SHP77 (cell line): Measurements from ENCODE around the gene RPL29.
A peak's percentile ranks its signal among the peaks of the same experiment; 100 is the strongest.

Experiments
- DNase-seq, 2 experiments: peaks; one replicate each; lab custom pipeline; 2025; lab: John Stamatoyannopoulos, UW

RPL29 gene

DNA sequence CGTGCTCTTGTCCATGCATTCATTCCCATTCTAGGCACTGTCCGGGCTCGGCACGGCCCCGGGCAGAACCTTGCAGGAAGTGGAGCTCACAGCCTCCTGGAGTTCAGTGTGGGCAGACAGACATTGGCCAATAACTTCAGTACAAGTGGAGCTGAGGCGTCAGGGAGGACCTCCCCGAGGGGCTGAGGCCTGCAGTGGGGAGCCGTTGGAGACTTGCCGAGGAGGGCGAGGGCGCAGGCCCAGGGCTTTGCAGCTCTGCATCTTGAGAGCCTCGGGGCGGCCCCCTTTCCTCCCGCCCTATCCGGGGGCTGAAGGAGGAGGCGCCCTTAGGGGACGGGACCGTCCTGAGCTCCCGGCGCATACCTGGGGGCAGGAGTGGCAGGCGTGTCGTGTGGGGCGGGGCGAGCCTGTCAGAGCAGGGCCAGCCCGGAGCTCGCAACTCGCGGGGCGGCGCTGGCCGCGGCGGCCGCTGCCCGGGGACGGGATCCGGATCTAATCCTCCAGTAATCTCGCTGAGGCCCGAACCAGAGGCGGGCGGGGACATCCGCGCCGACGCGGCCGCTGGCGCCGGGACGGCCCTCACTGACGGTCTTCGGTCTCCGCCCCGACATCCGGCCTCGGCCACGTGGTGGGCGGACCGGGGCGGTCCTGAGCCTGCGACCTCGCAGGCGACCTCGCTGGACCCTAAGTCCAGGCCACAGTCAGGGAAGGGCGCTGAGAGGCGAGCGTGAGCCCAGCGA lies 12.7 kb downstream of the RPL29 start, which contains the start of gene ACY1:
Gene ACY1, plus strand, starts transcription at position 698 of the 740 bp plus-strand sequence. CDS start 530 bp downstream, outside the sequence.
- DNase-seq = peak; percentile 26 to 50

DNA sequence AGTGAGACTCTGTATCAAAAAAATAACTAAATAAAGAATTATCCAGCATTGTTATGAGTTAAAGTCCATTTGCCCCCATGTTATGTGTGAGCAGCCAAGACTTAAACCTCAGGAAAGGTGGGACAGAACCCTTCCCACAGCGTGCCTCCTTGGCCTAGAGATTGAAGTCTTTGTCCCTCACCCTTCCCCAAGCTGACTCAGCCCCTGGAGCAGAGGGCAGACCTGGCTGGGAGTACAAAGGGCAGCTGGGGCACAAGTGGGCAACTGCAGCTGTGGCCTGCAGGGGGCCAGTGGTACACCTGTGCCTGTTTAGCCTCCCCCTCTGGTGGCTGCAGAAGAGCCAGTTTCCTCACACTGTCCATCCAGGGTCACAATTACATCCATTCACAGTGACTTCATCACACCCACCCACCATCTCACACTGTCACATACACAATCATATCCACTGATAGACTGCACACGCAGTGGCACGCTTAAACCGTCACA lies 13.3 kb downstream of the RPL29 start:
- DNase-seq = peak; percentile 72 to 83

DNA sequence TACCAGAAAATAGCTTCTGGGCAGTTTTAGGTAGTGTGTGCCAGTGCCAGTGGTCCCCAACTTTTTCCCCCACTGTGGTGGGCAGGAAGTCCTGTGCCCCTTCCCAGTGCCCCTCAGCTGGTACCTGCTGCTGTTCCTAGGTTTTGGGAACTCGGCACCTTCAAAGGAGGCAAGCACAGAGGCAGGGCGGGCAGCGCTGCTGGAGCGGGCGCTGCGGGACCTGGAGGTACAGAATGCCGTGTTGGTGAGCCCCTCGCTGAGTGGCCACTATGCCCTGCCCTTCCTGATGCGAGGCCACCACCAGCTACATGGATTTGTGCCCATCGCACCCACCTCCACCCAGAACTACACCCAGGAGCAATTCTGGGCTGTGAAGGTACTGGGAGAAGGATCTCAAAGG lies 15.4 kb downstream of the RPL29 start:
- DNase-seq = no peak

DNA sequence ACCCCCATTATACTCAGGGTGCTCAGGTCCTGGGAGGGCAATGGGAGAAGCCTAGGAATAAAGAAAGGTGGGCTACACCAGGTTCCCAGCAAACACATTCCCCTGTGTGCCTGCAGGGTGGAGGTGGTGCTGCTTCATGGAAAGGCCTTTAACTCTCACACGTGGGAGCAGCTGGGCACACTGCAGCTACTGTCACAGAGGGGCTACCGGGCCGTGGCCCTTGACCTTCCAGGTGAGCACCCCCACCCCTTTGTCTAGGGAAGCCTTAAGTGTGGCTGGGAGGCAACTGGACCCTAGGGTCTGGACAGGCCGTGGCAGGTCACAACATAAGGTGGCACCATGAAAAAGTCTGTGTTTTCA lies 17.6 kb downstream of the RPL29 start:
- DNase-seq = no peak

DNA sequence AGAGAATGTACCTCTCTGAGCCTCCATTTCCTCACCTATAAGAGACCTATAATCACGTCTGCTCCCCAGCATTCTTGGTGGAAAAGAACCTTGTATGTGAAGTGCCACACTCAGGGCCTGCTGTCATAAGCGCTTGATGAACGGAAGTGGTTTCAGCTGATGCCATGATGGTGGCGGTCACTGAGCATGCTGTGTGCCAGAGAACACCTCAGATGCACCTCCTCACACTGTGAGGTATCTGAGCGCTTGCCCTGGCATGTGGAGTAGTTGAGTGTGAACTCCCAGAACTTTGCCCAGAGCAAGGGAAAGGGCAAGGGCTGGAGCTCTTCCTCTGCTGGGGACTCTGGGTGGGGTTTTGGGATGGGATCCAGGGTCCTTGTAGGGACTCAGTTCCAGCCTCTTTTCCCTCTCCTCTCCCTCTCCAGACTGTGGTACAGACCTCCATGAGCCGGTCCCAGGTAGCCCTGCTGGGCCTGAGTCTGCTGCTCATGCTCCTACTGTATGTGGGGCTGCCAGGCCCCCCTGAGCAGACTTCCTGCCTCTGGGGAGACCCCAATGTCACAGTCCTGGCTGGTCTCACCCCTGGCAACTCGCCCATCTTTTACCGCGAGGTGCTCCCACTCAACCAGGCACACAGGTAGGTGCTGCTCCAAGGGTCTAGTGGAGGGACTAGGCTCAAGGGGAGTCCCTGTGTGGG lies 18.1 kb downstream of the RPL29 start:
- DNase-seq = no peak

DNA sequence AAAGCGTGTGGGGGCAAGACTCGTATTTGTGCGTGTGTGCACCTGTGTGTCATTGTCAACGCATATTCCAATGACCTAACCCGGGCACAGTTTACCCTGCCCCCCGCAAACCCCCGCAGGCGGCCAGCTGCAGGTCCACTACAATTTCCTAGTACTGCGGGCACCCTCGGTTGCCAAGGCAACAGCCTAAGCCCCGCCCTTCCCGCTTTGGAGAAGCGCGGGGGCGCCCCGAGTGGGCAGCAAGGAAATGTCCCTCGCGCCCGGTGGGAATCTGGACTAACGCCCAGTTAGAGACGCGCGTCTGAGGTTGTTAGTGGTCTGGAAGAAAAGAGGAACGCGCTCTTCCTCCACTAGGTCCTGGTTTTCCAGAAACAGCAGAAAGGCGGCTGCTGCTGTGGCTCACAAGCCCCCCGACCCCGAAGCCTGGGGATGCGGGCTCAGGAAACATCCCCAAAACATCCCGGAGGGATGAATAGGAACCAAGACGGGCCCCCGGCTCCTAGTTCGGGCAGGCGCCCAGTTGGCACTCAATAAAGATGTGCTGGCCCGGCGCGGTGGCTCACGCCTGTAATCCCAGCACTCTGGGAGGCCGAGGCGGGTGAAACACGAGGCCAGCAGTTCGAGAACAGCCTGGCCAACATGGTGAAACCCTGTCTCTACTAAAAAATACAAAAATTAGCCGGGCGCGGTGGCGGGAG lies 19.7 kb downstream of the RPL29 start:
- peak; percentile 38 to 68 for DNase-seq

DNA sequence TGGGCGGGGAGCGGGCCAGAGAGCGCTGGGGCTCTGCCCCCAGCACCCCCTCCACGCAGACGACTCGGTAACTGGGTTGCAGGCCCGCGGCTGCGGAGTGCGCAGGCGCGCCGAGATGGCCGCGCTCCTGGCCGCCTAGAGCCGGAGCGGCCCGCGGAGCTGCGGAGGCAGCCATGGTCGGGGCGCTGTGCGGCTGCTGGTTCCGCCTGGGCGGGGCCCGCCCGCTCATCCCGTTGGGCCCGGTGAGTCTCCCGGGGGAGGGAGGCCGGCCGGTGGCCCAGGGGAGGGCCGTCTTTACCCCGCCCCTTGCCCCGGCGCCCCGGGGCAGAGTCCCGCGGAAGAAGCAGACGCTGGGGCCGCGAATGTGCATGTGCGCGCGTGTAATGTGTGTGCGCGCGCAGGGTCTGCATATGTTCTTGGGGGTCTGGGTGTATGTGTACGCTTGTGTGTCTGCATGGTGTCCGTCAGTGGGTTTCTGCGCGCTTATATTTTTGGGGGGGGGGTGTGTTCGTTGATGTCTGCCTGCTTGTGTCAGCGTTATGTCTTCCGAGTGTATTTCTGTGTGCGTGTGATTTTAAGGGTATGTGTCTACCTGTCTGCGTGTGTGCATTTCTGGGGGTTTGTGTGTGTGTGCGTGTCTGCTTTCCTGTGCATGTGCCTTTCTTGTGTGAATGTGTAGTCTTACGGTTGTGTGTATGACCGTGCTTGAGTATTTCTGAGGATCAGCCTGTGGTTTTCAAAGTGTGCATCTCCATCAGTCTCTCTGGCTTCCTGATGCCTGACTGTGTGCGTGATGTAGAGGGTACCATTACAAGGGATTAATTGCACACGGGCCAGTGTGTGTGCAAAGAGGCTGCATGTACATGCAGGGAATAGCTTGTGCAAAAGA lies 20.5 kb downstream of the RPL29 start, which contains the start of gene ABHD14A:
Gene ABHD14A, plus strand, starts transcription at position 102 of the 889 bp plus-strand sequence. Its CDS starts 72 bp downstream, at position 174.
- peak; percentile 37 to 63 for DNase-seq

DNA sequence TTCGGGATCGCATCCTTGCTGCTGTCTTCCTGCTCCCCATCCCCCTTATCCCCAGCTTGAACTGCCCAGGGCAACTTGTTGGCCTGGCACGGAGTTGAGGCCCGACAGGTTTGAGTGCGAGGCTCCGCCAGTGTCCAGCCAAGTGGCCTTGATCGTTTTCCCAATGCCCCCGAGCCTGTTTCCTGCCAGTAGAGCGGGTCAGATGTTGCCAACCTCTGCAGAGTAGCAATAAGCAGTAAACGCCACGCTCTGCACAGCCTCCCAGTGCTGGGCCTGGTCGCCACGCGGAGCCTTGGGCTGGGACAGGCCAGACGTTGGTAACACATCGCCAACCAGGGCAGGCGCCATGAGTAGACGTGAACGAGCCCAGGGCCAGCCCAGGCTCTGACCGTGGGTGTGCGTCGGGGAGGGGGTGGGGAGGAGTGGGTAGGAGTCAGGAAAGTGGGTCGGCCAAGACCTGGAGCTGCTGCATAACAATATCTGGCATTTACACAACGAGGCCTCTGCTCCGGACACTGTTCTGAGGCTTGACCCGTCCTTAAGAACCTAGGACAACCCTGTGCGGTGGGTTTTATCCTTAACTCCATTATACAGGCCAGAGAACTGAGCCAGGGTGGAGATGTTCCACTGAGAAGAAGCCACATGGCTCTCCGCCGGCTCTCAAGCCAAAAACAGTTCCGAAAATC lies 21.3 kb downstream of the RPL29 start:
- no peak for DNase-seq

DNA sequence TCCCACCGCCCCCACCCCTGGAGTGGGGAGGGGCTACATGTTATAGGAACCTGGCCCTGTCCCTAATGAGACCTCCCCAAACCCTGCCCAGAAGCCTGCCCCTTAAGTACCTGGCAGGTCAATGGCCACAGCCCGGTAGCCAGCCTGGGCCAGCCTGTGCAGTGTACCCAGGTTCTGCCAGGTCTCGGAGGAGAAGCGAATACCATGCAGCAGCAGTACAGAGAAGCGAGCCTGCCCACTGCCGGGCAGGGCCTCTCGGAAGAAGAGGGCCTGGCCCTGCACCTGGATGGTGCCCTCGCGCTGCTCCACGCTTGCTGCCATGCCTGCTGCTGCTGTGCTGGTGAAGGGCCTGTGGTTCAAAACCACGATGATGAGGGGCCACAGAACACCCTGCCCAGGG lies 24.3 kb downstream of the RPL29 start:
- DNase-seq = no peak

DNA sequence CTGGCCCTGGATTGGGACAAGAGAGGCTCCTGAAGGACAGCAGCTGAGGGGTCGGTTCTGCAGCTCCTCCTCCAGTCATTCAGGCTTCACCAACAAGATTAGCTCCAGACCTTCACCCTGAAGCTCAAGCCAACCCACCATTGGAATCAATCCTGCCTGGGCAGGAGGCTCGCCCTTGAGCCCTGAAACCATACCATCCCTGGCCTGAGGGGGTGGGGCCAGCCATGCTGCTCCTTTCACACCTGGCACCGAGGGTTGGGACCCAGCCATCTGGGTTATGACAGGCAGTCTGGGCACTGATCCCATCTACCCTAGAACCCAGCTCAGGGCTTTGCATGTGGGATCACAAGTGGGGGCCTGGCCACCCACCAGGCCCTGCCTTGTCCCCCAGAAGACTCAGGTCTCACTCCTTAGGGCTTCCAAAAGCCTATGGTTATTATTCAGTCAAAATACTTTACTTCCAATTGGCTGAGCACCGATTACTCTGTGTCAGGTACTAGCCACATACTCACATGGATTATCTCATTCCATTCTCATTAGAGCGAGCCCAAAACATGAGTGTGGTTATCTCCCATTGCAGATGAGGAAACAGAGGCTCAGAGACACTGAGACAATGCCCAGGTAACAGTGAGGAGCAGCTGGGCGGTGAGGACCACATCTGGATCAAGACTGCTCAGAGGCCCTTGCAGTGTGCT lies 24.9 kb downstream of the RPL29 start:
- DNase-seq = peak in 1 of 2 experiments; percentile 22

DNA sequence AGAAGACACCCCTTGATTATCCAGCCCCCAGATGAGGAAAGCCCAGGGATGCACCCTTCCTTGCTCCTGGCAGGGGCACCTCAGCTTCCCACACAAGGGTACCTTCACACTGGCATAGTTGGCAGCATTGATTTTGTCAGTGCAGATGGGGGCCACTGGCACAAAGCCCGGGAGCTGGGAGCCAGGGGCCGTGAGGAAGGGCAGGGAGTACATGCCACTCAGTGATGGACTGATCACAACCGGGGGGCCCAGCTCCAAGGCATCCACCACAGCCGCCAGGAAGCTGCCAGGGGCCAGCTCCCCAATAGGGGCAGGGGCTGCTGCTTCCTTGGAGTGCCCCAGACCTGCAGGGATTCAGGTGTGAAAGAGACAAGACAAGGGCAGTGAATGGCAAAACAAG lies 25.9 kb downstream of the RPL29 start:
- no peak for DNase-seq

DNA sequence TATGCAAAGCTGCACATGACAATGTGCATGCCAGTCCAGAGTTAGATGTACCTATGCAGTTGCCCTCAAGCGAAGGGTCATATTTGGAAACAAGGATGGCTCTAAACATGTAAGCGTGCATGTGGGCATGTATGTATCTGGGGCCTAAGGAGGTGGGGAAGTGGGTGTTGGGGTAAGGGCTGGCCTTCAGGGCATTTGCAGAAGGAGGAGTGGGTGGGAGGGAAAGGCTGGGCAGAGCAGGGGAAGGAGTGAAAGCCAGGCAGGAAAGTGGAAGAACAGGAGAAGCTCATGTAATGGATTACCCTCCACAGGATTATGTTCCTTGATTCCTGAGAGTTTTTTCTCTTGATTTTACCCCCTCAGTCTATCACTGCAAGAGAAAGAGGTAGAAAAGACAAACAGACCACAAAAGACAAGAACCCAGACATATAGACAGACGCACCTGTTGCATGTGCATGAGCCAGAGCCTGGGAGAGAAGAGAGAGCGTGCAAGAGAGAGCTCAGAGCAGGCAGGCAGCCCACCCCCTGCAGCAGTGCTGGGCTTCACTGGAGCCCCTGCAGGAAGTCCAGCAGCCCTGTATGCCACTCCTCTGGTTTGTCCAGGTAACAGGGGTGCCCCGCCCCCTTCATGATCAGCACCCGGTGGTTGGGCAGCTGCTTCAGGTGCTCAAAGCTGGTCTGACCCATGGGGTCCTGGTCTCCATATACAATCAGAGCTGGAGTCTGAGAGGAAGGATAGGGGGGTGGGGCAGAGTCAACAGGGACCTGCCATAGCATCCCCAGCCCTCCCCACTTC lies 26.6 kb downstream of the RPL29 start:
- no peak for DNase-seq

DNA sequence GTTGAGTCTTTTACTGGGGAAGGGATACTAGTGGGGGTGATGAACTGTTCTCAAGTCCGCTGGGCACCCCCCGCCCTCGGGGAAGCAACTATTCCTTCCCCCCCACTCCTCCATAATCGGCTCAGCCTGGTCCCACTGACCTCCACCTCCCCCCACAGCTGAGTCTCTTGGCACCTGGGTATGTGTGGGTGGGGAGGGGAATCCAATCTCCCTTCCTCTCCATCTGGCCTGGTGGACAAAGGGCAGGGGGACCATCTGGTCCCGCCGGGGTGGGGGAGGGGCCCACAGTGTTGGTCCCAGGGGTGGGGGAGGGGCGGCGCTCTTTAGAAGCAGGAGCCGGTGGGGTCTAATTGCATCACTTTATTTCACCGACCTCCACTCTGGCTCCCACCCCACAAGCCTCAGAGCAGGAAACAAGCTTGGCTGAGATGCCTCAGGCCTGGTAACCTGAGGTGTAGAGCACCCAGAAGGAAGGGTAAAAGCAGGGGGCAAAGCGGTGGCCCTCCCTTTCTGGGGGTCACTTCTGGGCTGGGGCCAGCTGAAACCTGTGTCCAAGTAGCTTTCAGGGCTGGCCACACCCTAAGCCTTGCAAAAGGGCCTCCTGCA lies 27.4 kb downstream of the RPL29 start:
- DNase-seq = peak; percentile 44 to 46

DNA sequence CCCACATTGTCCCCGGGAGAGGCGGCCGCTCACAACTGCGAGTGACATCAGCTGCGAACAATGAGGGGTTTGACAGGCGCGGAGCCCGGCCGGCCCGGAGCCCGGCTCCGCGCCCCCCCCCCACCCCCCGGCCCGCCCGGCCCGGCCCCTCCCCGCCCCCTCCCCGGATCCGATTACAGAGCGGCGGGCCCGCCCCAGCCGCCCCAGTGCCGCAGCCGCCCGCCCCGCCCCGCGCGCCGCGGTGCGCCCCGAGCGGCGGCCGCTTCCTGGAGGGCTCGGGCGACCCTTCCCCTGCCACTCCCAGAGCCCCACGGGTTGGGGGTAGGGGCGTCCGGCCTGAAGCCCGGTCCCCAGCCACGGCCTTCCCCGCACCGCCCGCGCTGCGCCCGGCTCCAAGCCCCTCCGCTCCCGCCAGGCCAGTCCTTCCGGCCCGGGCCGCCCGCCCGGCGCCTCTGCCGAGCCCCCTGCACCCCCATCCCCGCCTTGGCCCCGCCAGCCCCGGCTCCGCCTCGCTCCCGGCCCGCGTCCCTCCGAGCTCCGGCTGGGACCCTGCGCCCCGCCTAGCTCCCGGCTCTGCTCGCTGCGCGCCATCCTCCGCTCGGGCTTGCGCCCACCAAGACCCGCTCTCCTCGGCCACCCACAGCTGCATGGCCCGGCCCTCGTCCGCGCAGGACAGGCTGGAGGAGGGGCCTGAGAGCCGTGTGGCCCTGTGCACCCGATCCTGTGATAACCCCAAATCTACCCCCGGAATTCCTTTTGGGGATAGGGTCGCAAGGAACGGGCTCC lies 28.1 kb downstream of the RPL29 start, which contains the start of gene PCBP4:
Gene PCBP4, minus strand, starts transcription at position 71 of the 786 bp plus-strand sequence. CDS start 6,214 bp downstream, outside the sequence.
- peak; percentile 13 to 38 for DNase-seq

DNA sequence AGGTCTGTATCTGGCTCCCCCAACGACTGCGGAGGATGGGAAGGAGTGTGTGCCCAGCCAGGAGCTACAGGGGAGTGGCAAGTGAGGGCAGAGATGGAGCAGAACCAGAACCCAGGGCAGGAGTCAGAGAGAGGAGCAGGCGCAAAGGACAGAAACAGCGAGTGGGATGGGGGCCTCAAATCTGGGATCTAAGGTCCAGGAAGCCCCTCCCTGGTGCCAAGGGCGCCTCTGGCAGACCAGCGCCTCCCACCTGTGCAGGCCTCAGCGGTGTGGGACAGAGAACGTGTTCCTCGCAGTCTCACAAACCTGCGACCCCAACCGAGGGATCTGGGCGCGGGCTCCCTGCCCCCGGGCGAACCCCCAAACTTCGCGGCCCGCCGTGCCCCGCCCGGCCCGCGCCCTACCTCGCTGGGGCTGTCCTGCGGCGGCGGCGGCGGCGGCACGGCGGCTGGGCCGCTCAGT lies 28.7 kb downstream of the RPL29 start:
- no peak for DNase-seq

DNA sequence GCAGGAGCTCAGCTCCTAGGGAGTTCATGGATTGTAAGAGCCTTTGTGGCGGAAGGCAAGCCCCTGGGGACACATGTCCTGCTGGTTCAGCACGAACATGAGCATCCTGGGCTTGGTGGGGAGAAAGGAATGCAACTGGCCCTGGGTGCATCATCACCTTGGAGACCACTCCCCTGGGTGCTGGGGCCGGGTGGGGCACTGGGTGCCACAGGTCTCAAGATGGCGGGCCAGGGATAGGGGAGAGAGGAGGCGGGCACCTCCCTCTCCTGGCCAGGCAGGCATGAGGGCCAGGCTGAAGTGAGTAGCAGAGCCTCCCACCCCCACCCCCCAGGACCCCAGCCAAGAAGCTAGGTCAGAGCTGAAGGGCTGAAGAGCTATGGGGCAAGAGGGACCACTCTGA lies 29.2 kb downstream of the RPL29 start:
- DNase-seq = no peak

DNA sequence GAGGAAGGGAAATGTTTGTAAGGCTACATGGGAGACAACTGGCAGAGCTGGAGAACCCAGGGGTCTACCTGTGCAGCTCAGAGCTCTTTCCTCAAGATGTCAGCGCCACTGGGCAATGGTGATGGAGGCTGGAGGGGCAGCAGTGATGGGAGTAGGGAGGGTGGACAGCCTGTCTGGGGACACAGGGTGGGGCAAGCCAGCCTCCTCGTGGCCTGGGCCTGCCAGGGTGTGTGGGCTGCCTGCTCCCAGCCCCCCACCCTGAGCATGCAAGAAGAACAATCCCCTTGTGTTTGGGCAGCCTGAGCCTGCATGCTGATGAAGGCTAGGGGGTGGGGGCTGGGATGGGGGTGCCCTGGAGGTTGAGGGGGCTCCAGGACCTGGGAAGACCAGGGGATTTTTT lies 29.7 kb downstream of the RPL29 start:
- DNase-seq = no peak

DNA sequence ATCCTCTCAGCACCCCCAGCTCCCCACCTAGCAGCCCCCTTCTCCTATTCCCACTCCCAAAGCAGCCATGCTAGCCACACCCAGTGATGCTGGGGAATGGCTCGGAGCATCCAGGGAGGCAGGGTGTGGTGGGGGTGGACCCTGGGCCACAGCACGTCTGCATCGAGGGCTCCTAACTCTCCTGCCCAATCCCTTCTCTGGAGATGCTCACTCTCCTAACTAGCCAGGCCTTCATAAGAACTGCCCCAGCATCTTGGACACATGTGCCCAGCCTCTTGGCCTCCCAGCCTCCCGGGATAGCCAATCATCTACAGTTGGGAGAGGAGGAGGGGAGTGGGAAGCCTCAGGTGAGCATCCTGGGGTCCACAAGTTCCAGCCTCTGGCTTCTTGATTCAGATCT lies 31.2 kb downstream of the RPL29 start:
- no peak for DNase-seq
